Muscle layer of colon (tissue), 2 donors: ENCODE results near the gene PDGFD.

Experiments used
- H3K27ac ChIP-seq: one replicate; pipeline ENCODE4 v1.7.0; 2013; ENCODE audit warnings: low read depth, mild to moderate bottlenecking, low read length, moderate library complexity
- H3K27me3 ChIP-seq, 2 donors: one replicate each; pipeline ENCODE4 v1.7.0; 2013; ENCODE audit warnings: low read length in 2 of 2, mild to moderate bottlenecking in 2 of 2; ENCODE audit not compliant: insufficient read depth in 2 of 2, control insufficient read depth in 1 of 2
- H3K36me3 ChIP-seq: one replicate; pipeline ENCODE4 v1.7.0; 2013; ENCODE audit warnings: mild to moderate bottlenecking, low read length; ENCODE audit not compliant: insufficient read depth
- H3K4me1 ChIP-seq: one replicate; pipeline ENCODE4 v1.7.0; 2013; ENCODE audit warnings: mild to moderate bottlenecking, low read length; ENCODE audit not compliant: insufficient read depth
- H3K4me3 ChIP-seq, 2 donors: one replicate each; pipeline ENCODE4 v1.7.0; 2013; ENCODE audit warnings: low read length in 2 of 2, low read depth in 1 of 2, mild to moderate bottlenecking in 1 of 2, moderate library complexity in 1 of 2
- H3K9ac ChIP-seq: one replicate; pipeline ENCODE4 v1.7.0; 2013; ENCODE audit warnings: low read length
- H3K9me3 ChIP-seq: one replicate; pipeline ENCODE4 v1.7.0; 2013; ENCODE audit warnings: mild to moderate bottlenecking, low read length
- donor health status: abdominal sarcoma.
- donor health status: Adenocarcinoma of cecum.

Gene PDGFD

DNA sequence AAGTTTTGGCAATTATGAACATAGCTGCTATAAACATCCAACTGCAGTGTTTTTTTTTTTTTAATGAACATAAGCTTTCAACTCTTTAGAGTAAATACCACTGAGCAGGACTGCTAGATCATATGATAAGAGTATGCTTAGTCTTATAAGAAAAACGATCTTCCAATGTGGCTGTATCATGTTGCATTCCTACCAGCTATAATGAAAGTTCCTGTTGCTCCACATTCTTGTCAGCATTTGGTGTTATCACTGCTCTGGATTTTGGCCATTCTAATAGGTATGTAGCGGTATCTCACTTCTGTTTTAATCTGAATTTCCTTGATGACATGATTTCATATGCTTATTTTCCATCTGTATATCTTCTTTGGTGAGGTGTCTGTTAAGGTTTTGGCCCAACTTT is 50.4 kb downstream of the PDGFD start:
- H3K9me3 ChIP-seq, result no peaks in the 10 kb centered on the region
- no peak overlapping the region for H3K4me3 ChIP-seq
- no peaks in the 10 kb centered on the region for H3K36me3 ChIP-seq
- no peaks in the 10 kb centered on the region for H3K4me1 ChIP-seq
- H3K27ac ChIP-seq, result no peak overlapping the region
- H3K27me3 ChIP-seq, result no peaks in the 10 kb centered on the region
- no peak overlapping the region for H3K9ac ChIP-seq

DNA sequence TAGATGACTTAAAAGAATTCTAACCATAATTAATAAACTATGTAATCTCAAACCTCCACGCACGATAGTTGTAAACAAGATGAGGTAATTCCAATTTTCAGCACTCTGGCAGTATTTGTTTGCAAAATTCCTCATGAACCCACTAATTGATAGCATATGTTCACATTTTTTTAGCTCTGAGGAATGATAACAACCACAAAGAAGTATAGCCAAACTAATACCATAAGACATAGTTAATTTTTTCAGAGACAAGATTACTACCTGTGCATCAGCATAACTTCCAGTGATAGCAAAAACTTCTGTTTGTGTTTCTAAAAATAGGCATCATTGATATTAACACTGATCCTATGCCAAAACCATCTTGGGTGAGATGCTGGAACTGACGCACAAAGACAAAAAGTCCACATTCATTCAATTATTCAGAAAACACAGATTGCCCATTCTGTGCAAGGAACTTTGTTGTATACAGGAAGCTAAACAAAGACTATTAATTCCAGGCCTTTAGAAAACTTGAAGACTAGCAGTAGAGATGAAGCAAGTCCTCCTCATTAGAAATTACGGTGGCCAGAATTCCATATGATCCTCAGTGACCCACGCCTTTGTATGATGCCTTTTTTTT is 57.7 kb downstream of the PDGFD start:
- Histone ChIP-seq H3K4me1 (no peaks in the 10 kb centered on the region), H3K36me3 (no peaks in the 10 kb centered on the region), H3K27me3 (no peaks in the 10 kb centered on the region), H3K4me3 (no peak overlapping the region), H3K9ac (no peak overlapping the region), H3K9me3 (no peaks in the 10 kb centered on the region), H3K27ac (no peak overlapping the region)

GRCh38 chr11:104105155-104105554 is 58.8 kb downstream of the PDGFD start:
- Histone ChIP-seq H3K27ac (no peak overlapping the region), H3K4me1 (no peaks in the 10 kb centered on the region), H3K4me3 (no peak overlapping the region), H3K27me3 (no peaks in the 10 kb centered on the region), H3K9ac (no peak overlapping the region), H3K36me3 (no peaks in the 10 kb centered on the region), H3K9me3 (no peaks in the 10 kb centered on the region)

DNA sequence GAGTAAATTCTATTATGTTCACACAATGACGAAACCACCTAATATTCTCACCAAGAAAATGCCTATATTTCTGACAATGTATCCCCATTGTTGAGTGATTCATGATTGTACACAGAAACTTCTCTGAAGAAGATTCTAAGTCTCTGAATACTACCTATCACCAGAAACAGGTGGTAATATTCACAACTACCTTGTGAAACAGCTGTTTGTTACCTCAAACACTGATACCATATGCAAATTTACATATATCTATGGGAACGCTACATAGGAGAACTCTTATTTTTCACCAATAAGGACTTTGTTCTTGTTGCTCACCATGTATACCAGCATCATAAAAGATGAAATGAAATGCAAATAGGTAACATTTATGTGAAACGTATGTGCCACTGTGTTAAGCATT is 59.3 kb downstream of the PDGFD start:
- no peaks in the 10 kb centered on the region for H3K4me1 ChIP-seq
- no peak overlapping the region for H3K27ac ChIP-seq
- H3K9me3 ChIP-seq, result no peaks in the 10 kb centered on the region
- H3K36me3 ChIP-seq, result no peaks in the 10 kb centered on the region
- H3K4me3 ChIP-seq, result no peak overlapping the region
- no peaks in the 10 kb centered on the region for H3K27me3 ChIP-seq
- H3K9ac ChIP-seq, result no peak overlapping the region

DNA sequence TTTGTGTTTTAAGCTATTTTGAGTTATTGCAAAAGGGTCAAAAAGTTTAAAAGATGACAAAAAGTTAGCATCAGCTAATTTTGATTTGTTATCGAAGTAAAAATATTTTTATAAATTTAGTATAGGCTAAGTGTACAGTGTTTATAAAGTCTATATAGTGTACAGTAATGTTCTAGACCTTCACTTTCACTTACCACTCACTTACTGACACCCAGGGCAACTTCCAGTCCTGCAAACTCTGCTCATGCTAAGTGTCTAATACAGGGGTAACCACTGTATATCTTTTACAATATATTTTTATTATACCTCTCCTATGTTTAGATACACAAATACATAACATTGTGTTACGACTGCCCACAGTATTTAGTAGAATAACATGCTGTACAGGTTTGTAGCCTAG is 59.7 kb downstream of the PDGFD start:
- Histone ChIP-seq H3K36me3 (no peaks in the 10 kb centered on the region), H3K27me3 (no peaks in the 10 kb centered on the region), H3K9ac (no peak overlapping the region), H3K9me3 (no peaks in the 10 kb centered on the region), H3K4me1 (no peaks in the 10 kb centered on the region), H3K27ac (no peak overlapping the region), H3K4me3 (no peak overlapping the region)

DNA sequence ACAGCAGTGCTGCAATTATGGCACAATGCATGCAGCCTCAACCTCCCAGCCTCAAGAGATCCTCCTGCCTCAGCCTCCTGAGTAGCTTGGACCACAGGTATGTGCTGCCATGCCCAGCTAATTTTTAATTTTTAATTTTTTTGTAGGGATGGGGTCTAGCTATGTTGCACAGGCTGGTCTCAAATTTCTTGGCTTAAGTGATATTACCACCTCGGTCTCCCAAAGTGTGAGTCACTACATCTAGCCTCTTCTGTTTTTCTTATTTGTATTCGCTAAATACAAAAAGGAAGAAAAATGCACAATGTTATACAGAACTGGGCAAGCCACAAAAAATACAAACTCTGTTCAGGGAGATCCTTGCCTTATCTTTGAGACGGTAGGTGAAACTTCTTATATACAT is 65.4 kb downstream of the PDGFD start:
- no peak overlapping the region for H3K27ac ChIP-seq
- H3K9me3 ChIP-seq, result no peaks in the 10 kb centered on the region
- H3K36me3 ChIP-seq, result no peaks in the 10 kb centered on the region
- no peak overlapping the region for H3K4me3 ChIP-seq
- no peaks in the 10 kb centered on the region for H3K4me1 ChIP-seq
- H3K9ac ChIP-seq, result no peak overlapping the region
- no peaks in the 10 kb centered on the region for H3K27me3 ChIP-seq

DNA sequence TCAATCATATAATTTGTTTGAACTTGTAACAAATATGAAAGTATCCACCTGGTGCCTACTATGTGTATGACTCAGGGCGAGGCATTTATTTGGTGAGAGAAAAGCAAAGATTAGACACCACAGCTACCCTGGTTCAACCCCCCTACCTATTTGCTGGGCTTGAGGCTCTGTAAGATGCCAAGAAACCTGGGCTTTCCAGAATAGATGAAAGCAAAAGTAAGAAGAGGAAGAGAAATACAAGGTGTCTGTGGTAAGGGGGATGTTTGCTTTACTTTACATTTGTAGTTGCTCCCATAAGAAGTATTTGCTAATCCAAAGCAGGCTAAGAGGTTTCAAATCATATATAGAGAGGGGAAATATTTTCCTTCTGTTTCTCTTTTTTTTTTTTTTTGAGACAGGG is 65.8 kb downstream of the PDGFD start:
- Histone ChIP-seq H3K9me3 (no peaks in the 10 kb centered on the region), H3K27me3 (no peaks in the 10 kb centered on the region), H3K9ac (no peak overlapping the region), H3K4me1 (no peaks in the 10 kb centered on the region), H3K36me3 (no peaks in the 10 kb centered on the region), H3K4me3 (no peak overlapping the region), H3K27ac (no peak overlapping the region)

DNA sequence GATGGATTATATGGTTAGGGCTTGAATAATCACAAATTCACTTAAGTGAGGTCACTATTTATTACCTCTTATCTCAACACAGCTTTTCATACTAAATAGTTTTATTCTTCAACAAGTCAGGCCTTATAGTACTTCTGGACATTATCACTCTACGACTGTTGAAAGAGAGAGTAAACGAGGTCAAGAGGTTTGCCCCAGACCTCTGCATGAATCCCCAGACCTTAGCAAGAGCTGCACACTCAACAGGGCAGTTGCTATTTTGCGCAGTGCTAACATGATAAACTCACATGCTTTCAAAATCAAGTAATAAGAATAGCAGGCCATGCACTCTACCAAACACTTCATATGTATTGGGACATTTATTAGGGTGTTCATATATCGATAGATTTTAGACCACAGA is 67.0 kb downstream of the PDGFD start:
- no peaks in the 10 kb centered on the region for H3K9me3 ChIP-seq
- no peak overlapping the region for H3K27ac ChIP-seq
- no peaks in the 10 kb centered on the region for H3K27me3 ChIP-seq
- H3K4me3 ChIP-seq, result no peak overlapping the region
- no peak overlapping the region for H3K9ac ChIP-seq
- H3K36me3 ChIP-seq, result no peaks in the 10 kb centered on the region
- H3K4me1 ChIP-seq, result no peaks in the 10 kb centered on the region

DNA sequence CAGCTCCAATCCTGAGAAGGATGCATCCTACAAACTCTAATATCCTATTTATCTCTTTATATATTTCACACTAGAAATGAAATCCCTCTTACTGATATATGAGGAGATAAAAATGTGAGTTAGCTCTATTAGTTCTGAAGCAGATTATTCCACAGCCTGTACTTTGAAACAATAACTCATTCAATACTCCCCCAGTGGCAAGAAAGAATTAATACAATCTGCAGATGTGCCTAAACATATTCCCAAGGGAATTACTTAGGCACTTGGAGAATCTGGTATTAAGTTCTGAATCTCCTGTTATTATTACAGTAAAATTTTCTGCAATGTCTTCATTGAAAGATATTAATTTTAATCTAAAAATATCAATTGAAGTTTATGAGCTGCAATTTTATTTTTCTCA is 68.2 kb downstream of the PDGFD start:
- Histone ChIP-seq H3K9me3 (no peaks in the 10 kb centered on the region), H3K27me3 (no peaks in the 10 kb centered on the region), H3K9ac (no peak overlapping the region), H3K4me1 (no peaks in the 10 kb centered on the region), H3K27ac (no peak overlapping the region), H3K36me3 (no peaks in the 10 kb centered on the region), H3K4me3 (no peak overlapping the region)

GRCh38 chr11:104094576-104094975 is 69.4 kb downstream of the PDGFD start:
- no peak overlapping the region for H3K9ac ChIP-seq
- no peaks in the 10 kb centered on the region for H3K27me3 ChIP-seq
- no peak overlapping the region for H3K4me3 ChIP-seq
- no peaks in the 10 kb centered on the region for H3K36me3 ChIP-seq
- no peaks in the 10 kb centered on the region for H3K9me3 ChIP-seq
- H3K4me1 ChIP-seq, result no peaks in the 10 kb centered on the region
- no peak overlapping the region for H3K27ac ChIP-seq

GRCh38 chr11:104093426-104094280 is 70.3 kb downstream of the PDGFD start:
- no peak overlapping the region for H3K4me3 ChIP-seq
- H3K27me3 ChIP-seq, result no peaks in the 10 kb centered on the region
- no peaks in the 10 kb centered on the region for H3K9me3 ChIP-seq
- H3K9ac ChIP-seq, result no peak overlapping the region
- no peaks in the 10 kb centered on the region for H3K36me3 ChIP-seq
- no peak overlapping the region for H3K27ac ChIP-seq
- H3K4me1 ChIP-seq, result no peaks in the 10 kb centered on the region

- H3K4me1 ChIP-seq, result no peaks in the 10 kb centered on the region
- H3K27ac ChIP-seq, result no peak overlapping the region
- H3K36me3 ChIP-seq, result no peaks in the 10 kb centered on the region
- no peaks in the 10 kb centered on the region for H3K27me3 ChIP-seq
- H3K9ac ChIP-seq, result no peak overlapping the region
- no peak overlapping the region for H3K4me3 ChIP-seq
- no peaks in the 10 kb centered on the region for H3K9me3 ChIP-seq
These were observed 71.2 kb downstream of the PDGFD start for GRCh38 chr11:104092744-104093143.
